ENCODE results near the gene C1QTNF9.
"Not testable (repeated sequence)": the region's sequence is repeated elsewhere in the genome, so short reads cannot be mapped to it uniquely, and the experiment has no call there.

Gene C1QTNF9

GRCh38 chr13:24306632-24307031 lies 2.7 kb upstream of the C1QTNF9 start:
- Histone ChIP-seq H3K36me3 (ENCODE audit: insufficient read depth, low read length) (peaks cover 25% of the 10 kb centered on the region), H3K4me1 (ENCODE audit: insufficient read depth, low read length) (no peaks in the 10 kb centered on the region), H3K27ac (ENCODE audit: low read depth, low read length) (no peak overlapping the region), H3K4me3 (ENCODE audit: low read length) (no peak overlapping the region), H3K9me3 (ENCODE audit: insufficient read depth, low read depth, low read length) (no peaks in the 10 kb centered on the region), H3K27me3 (ENCODE audit: insufficient read depth, low read length) (no peaks in the 10 kb centered on the region), H3K9ac (ENCODE audit: low read depth, low read length) (no peak overlapping the region)
- WGBS, result 90% methylated on average over 1 of the region's 1 CpG

- Histone ChIP-seq H3K27me3 (ENCODE audit: insufficient read depth, low read length) (no peaks in the 10 kb centered on the region), H3K36me3 (ENCODE audit: insufficient read depth, low read length) (peaks cover 25% of the 10 kb centered on the region), H3K27ac (ENCODE audit: low read depth, low read length) (no peak overlapping the region), H3K9me3 (ENCODE audit: insufficient read depth, low read depth, low read length) (no peaks in the 10 kb centered on the region), H3K4me3 (ENCODE audit: low read length) (no peak overlapping the region), H3K4me1 (ENCODE audit: insufficient read depth, low read length) (no peaks in the 10 kb centered on the region), H3K9ac (ENCODE audit: low read depth, low read length) (no peak overlapping the region)
- 91% methylated on average over 27 of the region's 27 CpGs for WGBS
Observed at GRCh38 chr13:24307211-24308067, 1.9 kb upstream of the C1QTNF9 start.

- peaks cover 19% of the 10 kb centered on the region for H3K36me3 ChIP-seq (ENCODE audit: insufficient read depth, low read length)
- H3K9me3 ChIP-seq (ENCODE audit: insufficient read depth, low read depth, low read length), result no peaks in the 10 kb centered on the region
- H3K4me3 ChIP-seq (ENCODE audit: low read length), result no peak overlapping the region
- 96% methylated on average over 33 of the region's 33 CpGs for WGBS
- no peaks in the 10 kb centered on the region for H3K4me1 ChIP-seq (ENCODE audit: insufficient read depth, low read length)
- H3K9ac ChIP-seq (ENCODE audit: low read depth, low read length), result no peak overlapping the region
- H3K27me3 ChIP-seq (ENCODE audit: insufficient read depth, low read length), result no peaks in the 10 kb centered on the region
- H3K27ac ChIP-seq (ENCODE audit: low read depth, low read length), result no peak overlapping the region
Observed at GRCh38 chr13:24308068-24308445, 1.3 kb upstream of the C1QTNF9 start.

- Histone ChIP-seq H3K36me3 (ENCODE audit: insufficient read depth, low read length) (peaks cover 15% of the 10 kb centered on the region), H3K27ac (ENCODE audit: low read depth, low read length) (no peak overlapping the region), H3K9me3 (ENCODE audit: insufficient read depth, low read depth, low read length) (no peaks in the 10 kb centered on the region), H3K27me3 (ENCODE audit: insufficient read depth, low read length) (no peaks in the 10 kb centered on the region), H3K9ac (ENCODE audit: low read depth, low read length) (no peak overlapping the region), H3K4me1 (ENCODE audit: insufficient read depth, low read length) (no peaks in the 10 kb centered on the region), H3K4me3 (ENCODE audit: low read length) (no peak overlapping the region)
- WGBS, result 96% methylated on average over 37 of the region's 37 CpGs
Observed at GRCh38 chr13:24308488-24309020, 826 bp upstream of the C1QTNF9 start.

- WGBS, result 79% methylated on average over 5 of the region's 5 CpGs
- H3K9me3 ChIP-seq (ENCODE audit: insufficient read depth, low read depth, low read length), result no peaks in the 10 kb centered on the region
- H3K4me1 ChIP-seq (ENCODE audit: insufficient read depth, low read length), result no peaks in the 10 kb centered on the region
- no peaks in the 10 kb centered on the region for H3K36me3 ChIP-seq (ENCODE audit: insufficient read depth, low read length)
- H3K4me3 ChIP-seq (ENCODE audit: low read length), result no peak overlapping the region
- no peak overlapping the region for H3K9ac ChIP-seq (ENCODE audit: low read depth, low read length)
- H3K27ac ChIP-seq (ENCODE audit: low read depth, low read length), result no peak overlapping the region
- no peaks in the 10 kb centered on the region for H3K27me3 ChIP-seq (ENCODE audit: insufficient read depth, low read length)
Observed at GRCh38 chr13:24313439-24313838, 4.1 kb downstream of the C1QTNF9 start.

- not testable (repeated sequence) for H3K9ac ChIP-seq (ENCODE audit: low read depth, low read length); H3K27me3 ChIP-seq (ENCODE audit: insufficient read depth, low read length); H3K4me1 ChIP-seq (ENCODE audit: insufficient read depth, low read length); H3K4me3 ChIP-seq (ENCODE audit: low read length); H3K36me3 ChIP-seq (ENCODE audit: insufficient read depth, low read length); H3K27ac ChIP-seq (ENCODE audit: low read depth, low read length); H3K9me3 ChIP-seq (ENCODE audit: insufficient read depth, low read depth, low read length)
- WGBS, result 94% methylated on average over 8 of the region's 10 CpGs
Observed at GRCh38 chr13:24317835-24318234, 8.5 kb downstream of the C1QTNF9 start.

GRCh38 chr13:24318878-24319277 lies 9.5 kb downstream of the C1QTNF9 start:
- H3K27ac ChIP-seq (ENCODE audit: low read depth, low read length); H3K27me3 ChIP-seq (ENCODE audit: insufficient read depth, low read length); H3K4me1 ChIP-seq (ENCODE audit: insufficient read depth, low read length); H3K9ac ChIP-seq (ENCODE audit: low read depth, low read length); H3K9me3 ChIP-seq (ENCODE audit: insufficient read depth, low read depth, low read length); H3K4me3 ChIP-seq (ENCODE audit: low read length); H3K36me3 ChIP-seq (ENCODE audit: insufficient read depth, low read length): not testable (repeated sequence)
- WGBS, result 100% methylated on average over 1 of the region's 4 CpGs

GRCh38 chr13:24319641-24320040 lies 10.3 kb downstream of the C1QTNF9 start:
- H3K9me3 ChIP-seq (ENCODE audit: insufficient read depth, low read depth, low read length); H3K4me3 ChIP-seq (ENCODE audit: low read length); H3K27me3 ChIP-seq (ENCODE audit: insufficient read depth, low read length); H3K9ac ChIP-seq (ENCODE audit: low read depth, low read length); H3K36me3 ChIP-seq (ENCODE audit: insufficient read depth, low read length); H3K27ac ChIP-seq (ENCODE audit: low read depth, low read length); H3K4me1 ChIP-seq (ENCODE audit: insufficient read depth, low read length): not testable (repeated sequence)
- WGBS, result 93% methylated on average over 6 of the region's 6 CpGs

GRCh38 chr13:24321416-24321815 lies 12.0 kb downstream of the C1QTNF9 start:
- not testable (repeated sequence) for H3K9ac ChIP-seq (ENCODE audit: low read depth, low read length); H3K9me3 ChIP-seq (ENCODE audit: insufficient read depth, low read depth, low read length); H3K27me3 ChIP-seq (ENCODE audit: insufficient read depth, low read length); H3K4me3 ChIP-seq (ENCODE audit: low read length); H3K4me1 ChIP-seq (ENCODE audit: insufficient read depth, low read length); H3K27ac ChIP-seq (ENCODE audit: low read depth, low read length); H3K36me3 ChIP-seq (ENCODE audit: insufficient read depth, low read length)
- WGBS, result 91% methylated on average over 7 of the region's 8 CpGs

- 54% methylated on average over 2 of the region's 2 CpGs for WGBS
Observed at GRCh38 chr13:24322470-24322869, 13.1 kb downstream of the C1QTNF9 start.

GRCh38 chr13:24323036-24323738 lies 13.8 kb downstream of the C1QTNF9 start:
- Histone ChIP-seq H3K4me3 (ENCODE audit: low read length) (no peak overlapping the region), H3K36me3 (ENCODE audit: insufficient read depth, low read length) (no peaks in the 10 kb centered on the region)
- WGBS, result 93% methylated on average over 28 of the region's 28 CpGs

More at GRCh38 chr13:24322470-24322869, 13.1 kb downstream of the C1QTNF9 start:
- H3K27me3 ChIP-seq (ENCODE audit: insufficient read depth, low read length); H3K9ac ChIP-seq (ENCODE audit: low read depth, low read length); H3K27ac ChIP-seq (ENCODE audit: low read depth, low read length); H3K36me3 ChIP-seq (ENCODE audit: insufficient read depth, low read length); H3K4me3 ChIP-seq (ENCODE audit: low read length); H3K9me3 ChIP-seq (ENCODE audit: insufficient read depth, low read depth, low read length); H3K4me1 ChIP-seq (ENCODE audit: insufficient read depth, low read length): not testable (repeated sequence)

More at GRCh38 chr13:24323036-24323738, 13.8 kb downstream of the C1QTNF9 start:
- Histone ChIP-seq H3K9me3 (ENCODE audit: insufficient read depth, low read depth, low read length) (no peaks in the 10 kb centered on the region), H3K27me3 (ENCODE audit: insufficient read depth, low read length) (peaks cover 3% of the 10 kb centered on the region), H3K4me1 (ENCODE audit: insufficient read depth, low read length) (no peaks in the 10 kb centered on the region), H3K27ac (ENCODE audit: low read depth, low read length) (no peak overlapping the region), H3K9ac (ENCODE audit: low read depth, low read length) (no peak overlapping the region)

All from HUES64 (cell line).